HuH-7 (cell line): Measurements from ENCODE around the gene TBX2.
"Not testable (repeated sequence)": the region's sequence is repeated elsewhere in the genome, so short reads cannot be mapped to it uniquely, and the experiment has no call there.

Source experiments
- DNase-seq: peaks from one replicate; pipeline ENCODE4 v3.0.0; 2011; ENCODE audit warnings: low spot score

The TBX2 gene

GRCh38 chr17:61413661-61414126 is 14.1 kb downstream of the TBX2 start:
- no peak for DNase-seq

GRCh38 chr17:61414141-61414935 is 14.7 kb downstream of the TBX2 start:
- no peak for DNase-seq

GRCh38 chr17:61414936-61415251 is 15.3 kb downstream of the TBX2 start:
- no peak for DNase-seq

GRCh38 chr17:61415374-61416210 is 15.9 kb downstream of the TBX2 start:
- no peak for DNase-seq

- no peak for DNase-seq
Observed at GRCh38 chr17:61416211-61416539, 16.5 kb downstream of the TBX2 start.

GRCh38 chr17:61416540-61417363 is 17.1 kb downstream of the TBX2 start:
- DNase-seq, result peak; percentile 95

GRCh38 chr17:61418449-61418848 is 18.8 kb downstream of the TBX2 start:
- DNase-seq, result no peak

GRCh38 chr17:61419496-61420046 is 19.9 kb downstream of the TBX2 start:
- DNase-seq, result no peak

- DNase-seq, result no peak
Observed at GRCh38 chr17:61420052-61420451, 20.4 kb downstream of the TBX2 start.

- no peak for DNase-seq
Observed at GRCh38 chr17:61420745-61421398, 21.2 kb downstream of the TBX2 start.

- DNase-seq, result no peak
Observed at GRCh38 chr17:61421460-61421859, 21.8 kb downstream of the TBX2 start.

- no peak for DNase-seq
Observed at GRCh38 chr17:61422116-61422799, 22.6 kb downstream of the TBX2 start.

- DNase-seq, result no peak
Observed at GRCh38 chr17:61422869-61423268, 23.2 kb downstream of the TBX2 start.

- no peak for DNase-seq
Observed at GRCh38 chr17:61423967-61424649, 24.5 kb downstream of the TBX2 start.

- DNase-seq, result peak; percentile 74
Observed at GRCh38 chr17:61425682-61426481, 26.2 kb downstream of the TBX2 start.

- DNase-seq, result no peak
Observed at GRCh38 chr17:61426482-61427304, 27.1 kb downstream of the TBX2 start.

- no peak for DNase-seq
Observed at GRCh38 chr17:61427567-61427966, 27.9 kb downstream of the TBX2 start.

GRCh38 chr17:61429274-61429673 is 29.6 kb downstream of the TBX2 start:
- DNase-seq, result no peak

- not testable (repeated sequence) for DNase-seq
Observed at GRCh38 chr17:61429831-61430230, 30.2 kb downstream of the TBX2 start.
